AG20443 (cell line): ENCODE measurements around the gene CA11.
A peak's percentile ranks its signal among the peaks of the same experiment; 100 is the strongest.
"Not testable (repeated sequence)": the region's sequence is repeated elsewhere in the genome, so short reads cannot be mapped to it uniquely, and the experiment has no call there.

Experiments
- DNase-seq: peaks from one replicate; pipeline ENCODE4 v3.0.0; 2012; ENCODE audit warnings: low spot score, mixed read lengths

Gene CA11

DNA sequence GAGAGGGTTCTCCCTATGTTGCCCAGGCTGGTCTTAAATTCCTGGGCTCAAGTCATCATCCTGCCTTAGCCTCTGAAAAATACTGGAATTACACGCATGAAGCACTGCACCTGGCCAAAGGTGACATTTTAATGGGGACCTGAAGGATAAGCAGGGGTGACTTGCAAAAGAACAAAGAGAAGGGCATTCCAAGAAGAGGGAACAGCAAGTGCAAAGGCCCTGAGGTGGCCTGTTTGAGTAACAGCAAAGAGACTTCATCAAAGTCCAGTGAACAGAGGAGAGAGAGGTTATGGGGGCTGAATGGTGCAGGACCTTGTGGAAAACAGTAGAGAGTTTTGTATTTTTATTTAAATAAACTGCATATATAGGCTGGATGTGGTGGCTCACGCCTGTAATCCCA is 4.1 kb downstream of the CA11 start:
- DNase-seq: no peak

DNA sequence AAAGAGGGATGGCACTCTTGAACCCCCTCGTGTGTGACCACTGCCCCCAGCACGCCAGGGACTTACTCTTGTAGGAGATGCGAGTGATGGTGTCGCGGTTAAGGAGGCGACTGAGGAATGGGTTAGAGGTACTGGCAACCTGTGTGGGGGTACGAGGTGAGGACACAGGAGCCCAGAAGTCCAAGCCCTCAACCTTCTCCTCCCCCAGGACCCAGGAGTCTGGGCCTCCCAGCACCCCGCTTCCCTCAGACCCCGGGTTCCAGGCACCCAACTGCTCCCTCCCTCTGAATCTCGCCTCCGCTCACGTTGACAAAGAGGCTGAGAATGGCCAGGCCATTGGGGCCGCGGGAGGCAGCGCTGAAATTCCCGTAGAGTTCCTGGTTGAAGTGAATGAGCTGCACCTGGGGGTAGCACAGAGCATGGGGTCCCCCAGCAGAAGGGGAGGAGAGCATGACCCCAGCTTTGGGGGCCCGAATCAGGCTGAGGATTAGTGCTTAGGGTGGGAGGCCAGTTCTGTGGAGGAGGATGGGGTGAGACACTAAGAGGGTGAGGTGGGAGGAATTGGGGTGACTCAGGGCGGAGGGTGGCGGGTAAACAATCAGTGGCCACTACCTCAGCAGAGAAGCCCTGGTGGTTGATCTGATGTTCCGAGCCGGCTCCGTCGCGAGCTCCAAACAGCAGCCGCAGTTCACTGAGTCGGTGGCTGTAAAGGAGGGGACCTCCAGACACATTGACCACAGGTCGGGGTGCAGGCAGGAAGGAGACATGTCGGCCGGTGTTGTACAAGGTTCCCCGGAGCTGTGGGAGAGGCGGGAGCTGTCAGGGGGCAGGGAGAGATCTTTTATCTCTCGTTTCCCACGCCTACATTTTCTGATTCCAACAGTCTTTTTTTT is 6.3 kb downstream of the CA11 start:
- DNase-seq: no peak

DNA sequence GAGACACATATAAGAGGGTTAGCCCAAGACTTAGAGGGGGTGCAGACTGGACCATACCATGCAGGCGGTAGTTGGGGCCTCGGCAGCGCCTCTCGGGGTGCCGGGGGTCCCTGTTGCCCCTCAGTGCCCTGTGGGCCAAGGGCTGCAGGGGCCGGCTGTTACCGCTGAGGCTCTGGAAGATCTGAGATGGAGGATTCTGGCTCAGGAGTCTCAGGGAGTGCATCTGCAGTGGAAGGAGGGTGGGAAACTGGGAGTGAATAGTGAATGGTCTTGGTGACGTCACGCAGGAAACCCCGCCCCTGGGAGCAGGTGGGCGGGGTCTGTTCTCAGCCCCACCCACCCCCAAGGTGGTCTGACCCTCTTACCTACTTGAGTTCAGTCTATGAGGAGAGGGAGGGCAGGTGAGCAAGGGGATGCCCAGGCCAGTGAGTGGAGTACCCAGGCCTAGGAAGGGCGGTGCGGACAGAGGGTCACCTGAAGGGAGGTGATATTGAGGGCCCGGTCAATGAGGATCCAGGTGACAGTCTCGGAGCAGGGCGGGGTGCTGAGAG is 7.1 kb downstream of the CA11 start:
- DNase-seq: no peak

DNA sequence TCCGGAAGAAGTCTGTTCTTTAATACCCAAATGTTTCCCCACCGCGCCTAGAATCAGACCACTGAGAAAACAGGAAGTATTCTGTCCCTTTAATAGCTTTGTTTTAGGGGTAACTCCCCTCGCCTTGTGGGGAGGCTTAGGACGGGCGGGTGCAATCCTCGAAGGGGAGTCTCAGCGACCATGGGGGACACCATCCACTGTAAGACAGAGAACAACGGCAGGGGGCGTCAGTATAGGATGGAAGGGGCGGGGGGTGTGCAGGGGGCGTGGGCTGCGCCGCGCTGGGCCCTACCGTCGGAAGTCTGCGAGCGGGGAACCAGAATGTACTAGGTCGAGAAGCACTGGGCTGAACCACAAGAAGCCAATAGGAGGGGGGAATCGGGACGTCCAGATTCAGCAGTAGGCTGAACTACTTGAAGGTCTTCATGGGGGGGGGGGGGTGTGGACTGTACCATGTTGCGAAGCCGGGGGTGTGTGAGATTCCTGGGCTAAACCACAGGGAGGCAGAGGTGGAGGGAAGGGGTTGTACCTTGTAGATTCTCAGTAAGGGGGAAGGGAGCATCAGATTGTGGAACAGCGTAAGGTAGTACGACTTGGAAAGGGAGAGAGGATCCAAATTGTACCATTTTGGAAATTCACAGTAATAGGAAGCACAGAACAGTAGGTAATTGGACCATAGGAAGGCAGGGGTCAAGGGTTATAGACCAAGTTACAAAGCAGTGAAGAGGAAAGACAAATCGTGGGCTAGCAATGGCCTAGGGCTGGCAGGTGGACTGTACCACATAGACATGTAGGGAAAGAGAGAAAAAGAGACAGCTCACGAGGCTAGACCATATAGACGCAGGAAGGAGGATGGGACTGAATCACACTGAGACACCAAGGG is 7.8 kb downstream of the CA11 start:
- DNase-seq: peak; percentile 94

DNA sequence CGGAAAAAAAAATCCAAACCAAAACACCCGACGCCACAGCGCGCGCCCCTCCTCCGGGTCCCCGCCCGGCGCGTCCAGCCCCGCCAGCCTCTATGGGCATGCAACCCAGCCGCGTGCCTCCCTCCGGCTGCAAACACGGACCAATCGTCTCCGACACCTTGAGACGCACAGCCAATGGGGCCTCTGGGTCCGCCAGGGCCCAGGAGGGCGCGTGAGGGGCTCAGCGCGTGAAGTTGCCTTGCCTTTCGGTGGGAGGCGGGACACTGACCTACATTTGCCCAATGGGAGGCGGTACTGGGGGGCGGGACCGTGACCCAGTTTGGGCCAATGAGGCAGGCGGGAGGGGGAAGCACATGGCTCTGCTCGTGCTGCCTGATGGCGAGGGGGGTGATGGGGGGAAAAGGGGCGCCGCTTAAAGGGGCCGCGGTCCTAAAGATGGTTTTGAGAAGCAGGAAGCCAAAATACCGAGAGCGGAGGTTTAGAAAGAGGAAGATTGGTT is 8.5 kb downstream of the CA11 start:
- peak; percentile 94 for DNase-seq

DNA sequence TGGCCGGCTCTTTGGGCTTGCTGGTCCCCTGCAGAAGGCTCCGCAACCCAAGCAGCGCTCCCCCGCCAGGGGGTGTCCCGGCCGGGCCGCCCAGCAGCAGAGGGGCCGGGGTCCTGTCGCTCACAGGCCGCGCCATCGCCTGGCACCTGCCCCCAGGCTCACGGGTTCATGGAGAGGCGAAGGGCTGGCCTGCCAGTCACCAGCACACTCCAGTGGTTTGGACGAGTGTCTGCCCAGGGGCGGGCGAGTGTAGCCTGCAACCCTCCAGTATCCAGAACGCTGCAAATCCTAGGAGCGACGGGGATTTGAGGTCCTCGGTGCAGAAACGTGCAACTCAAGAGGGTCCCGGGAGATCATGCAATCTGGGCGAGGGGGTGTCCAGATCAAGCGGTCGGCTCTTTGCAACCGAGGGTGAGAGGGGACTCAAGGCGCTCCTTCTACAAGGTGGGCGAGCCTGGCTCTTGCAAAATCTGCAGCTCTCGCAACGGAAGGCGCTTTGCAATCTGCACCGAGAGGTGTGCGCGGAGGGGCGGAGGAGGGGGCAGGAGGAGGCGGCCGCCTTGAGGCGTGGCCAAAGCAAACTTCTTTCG is 9.0 kb downstream of the CA11 start, which contains the start of gene DBP:
DBP (minus strand) TSS at position 521 of the 590 bp plus-strand sequence; CDS start at position 136, 385 bp downstream.
- no peak for DNase-seq

DNA sequence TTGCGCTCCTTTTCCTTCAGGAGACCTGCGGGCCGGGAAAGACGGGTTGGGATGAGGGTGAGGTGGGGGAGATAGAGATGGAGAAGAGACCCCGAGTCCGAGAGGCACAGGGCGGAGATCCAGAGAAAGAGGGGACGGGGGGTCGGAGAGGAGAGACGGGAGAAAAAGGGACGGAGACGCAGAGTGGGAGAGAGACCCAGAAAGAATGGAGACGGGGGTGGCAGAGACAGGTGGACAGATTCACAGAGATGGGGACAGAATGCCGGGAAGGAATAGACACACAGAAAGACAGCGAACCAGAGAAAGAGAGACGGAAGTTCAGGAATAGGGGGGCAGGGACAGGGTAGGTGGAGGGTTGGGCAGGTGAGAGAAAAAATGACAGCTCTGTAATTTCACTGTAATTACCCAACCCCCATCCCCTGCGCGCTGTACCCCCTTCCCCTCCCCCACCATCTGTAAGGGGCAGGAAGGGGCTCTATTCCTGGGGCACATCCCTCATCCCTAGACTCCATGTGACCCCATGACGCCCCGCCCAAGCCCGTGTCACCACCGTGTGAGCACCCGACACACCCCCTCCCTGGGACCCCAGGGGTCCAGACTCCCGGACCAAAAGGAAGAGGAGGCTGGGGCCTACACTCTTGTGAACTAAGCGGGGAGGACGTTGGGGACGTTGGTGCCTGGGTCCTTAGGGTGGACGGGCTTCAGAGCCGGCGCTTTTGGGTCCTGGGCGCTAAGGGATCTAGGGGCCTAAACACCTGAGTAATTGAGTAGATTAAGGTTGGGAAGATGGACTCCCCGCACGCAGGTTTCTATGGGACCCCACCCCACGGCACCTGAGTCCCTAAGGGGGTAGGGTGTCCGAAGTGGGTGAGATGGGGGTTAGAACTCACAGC is 9.8 kb downstream of the CA11 start:
- no peak for DNase-seq

DNA sequence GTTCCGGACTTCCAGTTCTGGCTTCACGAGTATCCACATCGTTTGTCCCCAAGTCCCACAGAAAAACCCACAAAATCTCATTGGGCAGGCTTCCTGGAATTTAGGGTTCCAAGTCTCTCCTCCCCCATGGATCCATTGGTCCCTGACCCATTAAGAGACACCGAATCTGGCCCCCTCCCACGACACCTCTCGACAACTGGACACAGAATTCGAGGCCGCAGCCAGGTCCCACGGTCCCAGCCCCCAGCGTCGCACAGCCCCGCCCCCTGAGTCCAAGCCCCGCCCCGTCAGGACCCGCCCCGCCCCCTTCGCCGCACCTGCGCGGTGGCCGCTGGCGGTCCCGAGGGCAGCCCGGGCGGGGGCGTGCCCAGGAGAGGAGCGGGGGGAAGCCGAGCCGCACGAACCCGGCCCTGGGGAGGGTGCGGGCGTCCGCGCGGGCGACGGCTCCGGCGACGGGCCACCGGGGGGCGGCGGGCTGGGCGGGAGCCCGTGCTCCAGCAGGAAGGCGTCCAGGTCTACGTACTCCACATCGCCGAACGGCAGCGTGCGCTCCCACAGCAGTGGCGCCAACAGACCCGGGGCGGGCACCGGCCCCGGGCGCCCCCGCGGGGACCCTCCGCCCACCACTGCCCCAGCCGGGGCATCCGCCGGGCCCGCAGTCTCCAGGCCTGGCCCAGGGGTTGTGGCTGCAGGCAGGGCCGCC is 10.6 kb downstream of the CA11 start:
- peak; percentile 79 for DNase-seq

DNA sequence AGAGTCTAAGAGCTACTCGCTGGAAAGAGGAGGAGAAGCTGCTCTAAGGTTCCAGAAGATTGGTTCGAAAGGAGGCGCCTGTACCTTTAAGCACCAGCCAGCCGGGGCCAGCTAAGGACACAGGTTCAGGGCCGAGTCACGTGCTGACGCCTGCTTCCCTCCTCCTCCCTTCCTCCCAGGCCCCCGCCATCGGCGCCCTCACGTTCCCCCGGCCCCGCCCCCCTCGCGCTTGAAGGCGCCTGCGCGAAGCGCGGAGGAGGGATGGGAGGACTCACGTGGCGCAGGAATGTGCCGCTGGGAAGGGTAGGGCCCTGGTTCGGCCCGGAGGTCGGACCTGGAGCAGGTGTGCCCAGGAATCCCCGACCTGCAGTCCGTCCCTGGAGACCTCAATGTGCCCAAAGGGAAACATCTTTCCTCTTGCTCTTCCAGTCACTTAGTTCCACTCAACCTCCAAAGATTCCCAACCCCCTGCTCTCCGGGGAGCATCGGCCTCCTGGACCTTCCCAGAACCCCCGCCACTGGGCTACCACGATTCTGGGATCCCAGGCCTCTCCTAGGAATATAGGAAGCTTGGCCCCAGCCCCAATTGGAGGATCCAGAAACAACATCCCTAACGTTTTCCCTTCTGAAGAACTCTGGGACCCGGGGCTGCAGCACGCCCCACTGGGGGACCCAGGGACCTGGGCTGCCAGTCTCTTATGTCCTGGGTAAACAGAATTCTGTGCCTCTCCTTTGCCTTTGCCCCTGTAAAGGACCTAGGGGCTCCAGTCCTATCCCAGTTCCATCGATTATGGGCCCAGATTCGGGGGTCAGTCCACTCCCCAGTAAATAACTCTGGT is 11.3 kb downstream of the CA11 start:
- DNase-seq: peak; percentile 92

DNA sequence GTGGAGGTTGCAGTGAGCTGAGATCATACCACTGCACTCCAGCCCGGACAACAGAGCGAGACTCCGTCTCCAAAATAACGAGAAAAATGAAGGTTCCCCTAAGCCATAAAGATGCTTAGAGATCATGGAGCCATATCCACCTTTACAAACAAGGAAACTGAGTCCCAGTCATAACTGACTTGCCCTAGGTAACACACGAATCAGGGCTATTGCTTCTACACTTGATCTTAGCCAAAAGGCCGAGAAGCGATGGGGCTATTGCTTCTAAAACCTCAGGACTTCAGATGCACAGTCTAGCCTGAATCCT is 12.0 kb downstream of the CA11 start:
- no peak for DNase-seq

DNA sequence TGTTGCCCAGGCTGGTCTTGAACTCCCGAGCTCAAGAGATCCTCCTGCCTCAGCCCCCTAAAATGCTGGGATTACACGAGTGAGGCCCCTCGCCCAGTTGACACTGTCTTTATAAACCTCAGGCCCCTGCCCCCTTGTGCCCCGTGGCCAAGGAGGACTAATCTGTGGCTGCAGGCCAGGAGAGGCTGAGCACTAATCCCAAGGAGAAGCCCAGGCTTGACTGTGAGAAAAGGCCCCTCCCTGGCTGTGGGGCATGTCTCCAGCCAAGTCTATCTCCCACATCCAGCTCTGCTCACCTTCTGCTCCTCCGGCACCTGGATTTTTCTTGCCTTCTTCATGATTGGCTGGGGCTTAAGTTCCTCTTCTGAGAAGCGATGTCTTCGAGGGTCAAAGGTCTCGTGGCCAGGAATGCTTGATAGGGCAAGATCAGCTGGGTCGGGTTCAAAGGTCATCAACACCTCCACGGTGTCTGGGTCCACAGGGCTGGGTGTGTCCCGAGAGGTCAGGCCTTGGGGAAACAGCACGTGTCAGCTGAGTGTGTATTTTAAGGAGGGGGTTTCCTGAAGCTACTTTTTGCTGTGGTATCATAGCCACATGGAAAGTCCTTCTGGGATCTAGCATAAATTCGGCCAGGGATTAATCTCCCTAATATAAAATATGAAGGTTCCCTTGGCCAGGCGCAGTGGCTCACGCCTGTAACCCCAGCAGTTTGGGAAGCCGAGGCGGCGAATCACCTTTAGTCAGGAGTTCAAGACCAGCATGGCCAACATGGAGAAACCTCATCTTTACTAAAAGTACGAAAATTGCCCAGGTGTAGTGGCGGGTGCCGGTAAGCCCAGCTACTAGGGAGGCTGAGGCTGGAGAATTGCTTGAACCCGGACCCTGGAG is 12.6 kb downstream of the CA11 start:
- no peak for DNase-seq

DNA sequence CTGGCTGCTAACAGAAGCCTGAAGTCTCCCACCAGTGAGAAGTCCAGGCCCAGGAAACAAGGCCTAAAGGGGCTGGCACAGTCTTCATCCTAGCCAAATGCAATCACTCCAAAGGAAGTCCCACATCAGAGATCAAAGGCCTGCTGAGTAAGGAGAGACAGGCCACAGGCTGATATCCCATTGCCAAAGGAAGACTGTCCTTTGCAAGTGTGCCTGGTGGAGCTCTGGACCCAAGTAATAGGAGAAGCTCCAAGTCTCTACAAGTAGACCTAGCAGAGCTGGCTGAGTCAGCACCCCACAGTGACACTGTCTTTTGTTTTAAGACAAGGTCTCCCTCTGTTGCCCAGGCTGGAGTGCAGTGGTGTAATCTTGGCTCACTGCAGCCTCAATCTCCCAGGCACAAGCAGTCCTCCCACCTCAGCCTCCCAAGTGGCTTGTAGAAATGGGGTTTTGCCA is 13.3 kb downstream of the CA11 start:
- DNase-seq: no peak

DNA sequence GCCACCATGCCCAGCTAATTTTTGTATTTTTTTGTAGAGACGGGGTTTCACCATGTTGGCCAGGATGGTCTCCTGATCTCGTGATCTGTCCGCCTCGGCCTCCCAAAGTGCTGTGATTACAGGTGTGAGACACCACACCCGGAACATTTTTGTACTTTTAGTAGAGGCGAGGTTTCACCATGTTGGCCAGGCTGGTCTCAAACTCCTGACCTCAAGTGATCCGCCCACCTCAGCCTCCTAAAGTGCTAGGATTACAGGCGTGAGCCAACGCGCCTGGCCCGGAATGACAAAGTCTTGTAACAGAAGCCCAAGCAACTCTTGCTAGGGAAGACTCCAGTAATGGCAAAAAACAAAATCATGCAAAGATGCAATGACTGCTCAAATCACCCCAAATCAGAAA is 13.7 kb downstream of the CA11 start:
- not testable (repeated sequence) for DNase-seq

DNA sequence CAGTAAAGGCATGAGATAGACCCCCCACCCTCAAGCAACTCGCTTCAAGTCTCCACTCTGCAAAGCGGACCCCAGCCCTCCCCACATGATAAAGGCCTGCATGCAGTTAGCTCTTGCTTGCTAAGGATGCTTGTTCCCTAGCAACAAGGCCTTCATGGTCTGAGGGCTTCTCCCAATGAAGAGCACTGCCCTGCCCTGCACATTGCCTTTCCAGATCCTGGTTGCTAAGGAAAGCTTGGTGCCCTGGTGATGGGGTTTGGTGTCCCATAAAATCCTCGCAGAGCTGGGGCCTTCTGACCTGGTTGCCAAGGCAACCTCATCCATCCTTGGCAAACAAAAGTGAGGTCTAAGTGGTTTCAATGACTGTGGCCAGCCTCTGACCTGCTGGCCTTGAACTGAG is 14.8 kb downstream of the CA11 start:
- DNase-seq: no peak

DNA sequence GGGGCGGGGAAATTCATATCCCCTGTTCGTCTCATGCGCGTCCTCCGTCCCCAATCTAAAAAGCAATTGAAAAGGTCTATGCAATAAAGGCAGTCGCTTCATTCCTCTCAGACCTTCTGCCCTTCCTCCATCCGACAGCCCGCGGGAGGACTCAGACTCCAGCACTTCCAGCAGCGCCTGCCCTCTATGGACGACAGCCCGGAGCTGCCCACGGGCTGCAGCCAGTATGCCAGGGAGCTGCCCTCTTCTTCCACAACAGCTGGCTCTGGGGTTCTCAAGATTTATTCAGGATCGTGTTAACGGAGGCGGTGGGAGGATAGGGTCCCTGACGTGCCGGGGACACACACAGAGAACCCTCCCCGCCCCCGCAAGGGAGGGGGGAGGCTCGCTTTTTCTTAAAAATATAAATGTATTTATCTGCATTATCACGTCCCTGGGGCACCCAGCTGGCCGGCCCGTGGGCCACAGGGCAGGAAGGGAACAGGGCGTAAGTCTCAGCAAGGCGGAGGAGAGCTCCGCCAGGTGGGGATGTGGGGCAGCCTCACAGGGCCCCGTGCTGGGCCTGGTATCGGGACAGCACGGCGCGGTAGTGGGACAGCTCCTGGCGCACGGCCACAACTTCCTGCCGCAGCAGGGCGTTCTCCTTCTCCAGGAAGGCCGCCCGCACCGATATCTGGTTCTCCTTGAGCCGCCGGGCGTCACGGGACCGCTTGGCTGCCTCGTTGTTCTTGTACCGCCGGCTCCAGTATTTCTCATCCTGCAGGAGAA is 15.5 kb downstream of the CA11 start:
- no peak for DNase-seq

DNA sequence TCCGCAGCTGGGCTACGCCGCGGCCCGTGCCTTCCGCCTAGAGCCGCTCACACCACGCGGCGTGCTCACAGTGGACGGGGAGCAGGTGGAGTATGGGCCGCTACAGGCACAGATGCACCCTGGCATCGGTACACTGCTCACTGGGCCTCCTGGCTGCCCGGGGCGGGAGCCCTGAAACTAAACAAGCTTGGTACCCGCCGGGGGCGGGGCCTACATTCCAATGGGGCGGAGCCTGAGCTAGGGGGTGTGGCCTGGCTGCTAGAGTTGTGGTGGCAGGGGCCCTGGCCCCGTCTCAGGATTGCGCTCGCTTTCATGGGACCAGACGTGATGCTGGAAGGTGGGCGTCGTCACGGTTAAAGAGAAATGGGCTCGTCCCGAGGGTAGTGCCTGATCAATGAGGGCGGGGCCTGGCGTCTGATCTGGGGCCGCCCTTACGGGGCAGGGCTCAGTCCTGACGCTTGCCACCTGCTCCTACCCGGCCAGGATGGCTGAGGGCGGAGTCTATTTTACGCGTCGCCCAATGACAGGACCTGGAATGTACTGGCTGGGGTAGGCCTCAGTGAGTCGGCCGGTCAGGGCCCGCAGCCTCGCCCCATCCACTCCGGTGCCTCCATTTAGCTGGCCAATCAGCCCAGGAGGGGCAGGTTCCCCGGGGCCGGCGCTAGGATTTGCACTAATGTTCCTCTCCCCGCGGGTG is 16.2 kb downstream of the CA11 start:
- DNase-seq: no peak

DNA sequence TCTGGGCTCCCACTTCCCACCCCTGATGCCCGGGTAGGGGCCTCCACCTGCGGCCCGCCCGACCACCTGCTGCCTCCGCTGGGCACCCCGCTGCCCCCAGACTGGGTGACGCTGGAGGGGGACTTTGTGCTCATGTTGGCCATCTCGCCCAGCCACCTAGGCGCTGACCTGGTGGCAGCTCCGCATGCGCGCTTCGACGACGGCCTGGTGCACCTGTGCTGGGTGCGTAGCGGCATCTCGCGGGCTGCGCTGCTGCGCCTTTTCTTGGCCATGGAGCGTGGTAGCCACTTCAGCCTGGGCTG is 16.7 kb downstream of the CA11 start:
- no peak for DNase-seq
